ENCODE results near the gene NPL.

DNA sequence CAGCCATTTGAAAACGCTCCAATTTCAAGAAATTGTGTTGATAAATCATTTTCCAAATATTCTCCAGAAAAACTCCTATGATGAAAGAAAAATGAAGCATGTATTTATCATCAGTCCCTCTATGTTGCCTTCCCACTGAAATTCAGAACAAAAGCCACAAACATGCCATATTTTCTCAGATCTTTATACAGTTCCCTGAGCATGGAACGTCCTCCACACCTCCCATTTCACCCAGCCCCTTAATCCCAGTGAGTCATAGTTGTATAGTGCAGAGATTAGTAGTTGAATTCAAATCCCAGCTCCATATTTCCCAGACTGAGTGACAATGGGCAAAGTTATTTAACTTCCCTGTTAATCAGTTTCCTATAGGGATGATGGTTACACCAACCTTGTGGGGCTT, 20.6 kb upstream of the NPL start:
- TF ChIP-seq, protein P1, sequence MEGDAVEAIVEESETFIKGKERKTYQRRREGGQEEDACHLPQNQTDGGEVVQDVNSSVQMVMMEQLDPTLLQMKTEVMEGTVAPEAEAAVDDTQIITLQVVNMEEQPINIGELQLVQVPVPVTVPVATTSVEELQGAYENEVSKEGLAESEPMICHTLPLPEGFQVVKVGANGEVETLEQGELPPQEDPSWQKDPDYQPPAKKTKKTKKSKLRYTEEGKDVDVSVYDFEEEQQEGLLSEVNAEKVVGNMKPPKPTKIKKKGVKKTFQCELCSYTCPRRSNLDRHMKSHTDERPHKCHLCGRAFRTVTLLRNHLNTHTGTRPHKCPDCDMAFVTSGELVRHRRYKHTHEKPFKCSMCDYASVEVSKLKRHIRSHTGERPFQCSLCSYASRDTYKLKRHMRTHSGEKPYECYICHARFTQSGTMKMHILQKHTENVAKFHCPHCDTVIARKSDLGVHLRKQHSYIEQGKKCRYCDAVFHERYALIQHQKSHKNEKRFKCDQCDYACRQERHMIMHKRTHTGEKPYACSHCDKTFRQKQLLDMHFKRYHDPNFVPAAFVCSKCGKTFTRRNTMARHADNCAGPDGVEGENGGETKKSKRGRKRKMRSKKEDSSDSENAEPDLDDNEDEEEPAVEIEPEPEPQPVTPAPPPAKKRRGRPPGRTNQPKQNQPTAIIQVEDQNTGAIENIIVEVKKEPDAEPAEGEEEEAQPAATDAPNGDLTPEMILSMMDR (conservative IDR thresholded peaks at IDR 0.05; ENCODE audit: low read length): no peak
- no peak for TF ChIP-seq EZH2phosphoT487 (IDR thresholded peaks at IDR 0.05; ENCODE audit: borderline replicate concordance, low read depth, low read length)

Measured in OCI-LY7 (cell line).